Measurements from ENCODE around the gene AIG1.

AIG1 gene

GRCh38 chr6:143098054-143098671, 37.5 kb downstream of the AIG1 start:
- no peak for DNase-seq

GRCh38 chr6:143099647-143100046, 39.0 kb downstream of the AIG1 start:
- no peak for DNase-seq

GRCh38 chr6:143100429-143100828, 39.7 kb downstream of the AIG1 start:
- DNase-seq: no peak

GRCh38 chr6:143103916-143104315, 43.2 kb downstream of the AIG1 start:
- DNase-seq: no peak

GRCh38 chr6:143107440-143107839, 46.8 kb downstream of the AIG1 start:
- DNase-seq: no peak

GRCh38 chr6:143107911-143108761, 47.4 kb downstream of the AIG1 start:
- no peak for DNase-seq

- no peak for DNase-seq
These were observed 48.5 kb downstream of the AIG1 start for GRCh38 chr6:143109196-143109595.

- DNase-seq: no peak
These were observed 49.9 kb downstream of the AIG1 start for GRCh38 chr6:143110572-143110971.

- no peak for DNase-seq
These were observed 50.3 kb downstream of the AIG1 start for GRCh38 chr6:143110996-143111395.

- DNase-seq: no peak
These were observed 50.8 kb downstream of the AIG1 start for GRCh38 chr6:143111443-143111842.

GRCh38 chr6:143112084-143112768, 51.5 kb downstream of the AIG1 start:
- DNase-seq: no peak

GRCh38 chr6:143112837-143113236, 52.1 kb downstream of the AIG1 start:
- DNase-seq: no peak

- no peak for DNase-seq
These were observed 55.0 kb downstream of the AIG1 start for GRCh38 chr6:143115728-143116127.

GRCh38 chr6:143117108-143117507, 56.4 kb downstream of the AIG1 start:
- no peak for DNase-seq

GRCh38 chr6:143119260-143119659, 58.6 kb downstream of the AIG1 start:
- DNase-seq: no peak

GRCh38 chr6:143123081-143123480, 62.4 kb downstream of the AIG1 start:
- no peak for DNase-seq

GRCh38 chr6:143123941-143124340, 63.3 kb downstream of the AIG1 start:
- DNase-seq: no peak

GRCh38 chr6:143125455-143125854, 64.8 kb downstream of the AIG1 start:
- DNase-seq: no peak

GRCh38 chr6:143125864-143126573, 65.3 kb downstream of the AIG1 start:
- DNase-seq: no peak

- no peak for DNase-seq
These were observed 65.9 kb downstream of the AIG1 start for GRCh38 chr6:143126574-143126941.

GRCh38 chr6:143127941-143128680, 67.4 kb downstream of the AIG1 start:
- no peak for DNase-seq

- no peak for DNase-seq
These were observed 68.0 kb downstream of the AIG1 start for GRCh38 chr6:143128681-143129015.

GRCh38 chr6:143130928-143131327, 70.2 kb downstream of the AIG1 start:
- no peak for DNase-seq

Data from activated CD4-positive, alpha-beta T cell treated with anti-CD3 and anti-CD28 coated beads for 4 hours (primary cell).